Thyroid gland (tissue), 4 donors: ENCODE measurements around the gene IL27RA.

Experiments used
- CTCF ChIP-seq, 6 experiments: fragments of 200-600 bp in 3 of 6; fragments of 450-650 bp in 3 of 6; sonication (generic) in 3 of 6; IDR thresholded peaks; one replicate each; pipeline ENCODE4 v1.5.1; 2016 to 2019; ENCODE audit warnings: antibody characterized with exemption in 6 of 6, mild to moderate bottlenecking in 2 of 6, inconsistent platforms in 1 of 6, moderate library complexity in 1 of 6
- POLR2A ChIP-seq, 2 donors: fragments of 450-650 bp; IDR thresholded peaks; one replicate each; pipeline ENCODE4 v1.6.1; 2017; ENCODE audit warnings: antibody characterized with exemption in 2 of 2, mild to moderate bottlenecking in 2 of 2, moderate library complexity in 1 of 2

- TF ChIP-seq CTCF (IDR thresholded peaks at IDR 0.05), result no peak
- TF ChIP-seq POLR2A (IDR thresholded peaks at IDR 0.05), result no peak
These were observed 12.5 kb upstream of the IL27RA start for GRCh38 chr19:14019100-14019499.
